HG02973 (cell line): ENCODE data around the gene MOCS2.
"Not testable (repeated sequence)": the region's sequence is repeated elsewhere in the genome, so short reads cannot be mapped to it uniquely, and the experiment has no call there.

Experiments
- ATAC-seq: cut with Tn5 transposase; IDR thresholded peaks from one replicate; pipeline ENCODE4 v1.9.1; 2021; ENCODE audit warnings: moderate library complexity; ENCODE audit not compliant: unreplicated experiment

The MOCS2 gene, protein sequence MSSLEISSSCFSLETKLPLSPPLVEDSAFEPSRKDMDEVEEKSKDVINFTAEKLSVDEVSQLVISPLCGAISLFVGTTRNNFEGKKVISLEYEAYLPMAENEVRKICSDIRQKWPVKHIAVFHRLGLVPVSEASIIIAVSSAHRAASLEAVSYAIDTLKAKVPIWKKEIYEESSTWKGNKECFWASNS

DNA sequence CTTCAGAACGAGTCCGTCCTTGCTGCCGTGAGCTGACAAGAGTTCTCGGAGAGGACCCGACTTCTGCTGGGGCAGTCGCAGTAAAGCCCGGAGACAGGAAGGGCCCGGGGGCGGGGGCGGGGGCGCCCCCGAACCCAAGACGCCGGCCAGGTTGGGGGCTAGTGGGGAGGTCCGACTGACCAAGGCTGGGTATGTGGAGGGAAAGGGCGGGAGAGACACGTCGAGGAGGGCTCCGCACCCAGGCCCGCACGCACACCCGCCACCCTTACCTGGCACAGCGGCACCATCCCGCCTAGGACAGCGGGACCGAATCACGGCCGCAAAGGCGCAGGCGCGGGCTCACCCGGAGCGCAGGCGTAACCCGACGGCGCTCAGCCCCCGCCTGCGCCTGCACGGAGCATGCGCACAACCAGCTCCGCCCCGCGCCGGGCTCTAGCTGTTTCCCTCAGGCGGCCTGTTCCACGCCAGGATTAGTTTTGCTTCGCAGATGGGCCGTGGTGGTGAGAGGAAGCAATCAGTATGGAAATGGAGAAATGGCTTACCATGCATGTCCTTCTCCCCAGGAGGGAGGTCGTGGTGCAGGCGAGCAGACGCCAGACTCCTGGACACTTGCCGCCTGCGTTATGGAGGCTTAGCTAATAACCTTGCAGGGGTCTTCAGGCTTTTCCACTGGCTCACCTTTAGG, at the start of gene MOCS2:
MOCS2 (minus strand) TSS at position 315 of the 685 bp plus-strand sequence. CDS start 2,583 bp downstream, outside the sequence.
- ATAC-seq, result peak; percentile 95

DNA sequence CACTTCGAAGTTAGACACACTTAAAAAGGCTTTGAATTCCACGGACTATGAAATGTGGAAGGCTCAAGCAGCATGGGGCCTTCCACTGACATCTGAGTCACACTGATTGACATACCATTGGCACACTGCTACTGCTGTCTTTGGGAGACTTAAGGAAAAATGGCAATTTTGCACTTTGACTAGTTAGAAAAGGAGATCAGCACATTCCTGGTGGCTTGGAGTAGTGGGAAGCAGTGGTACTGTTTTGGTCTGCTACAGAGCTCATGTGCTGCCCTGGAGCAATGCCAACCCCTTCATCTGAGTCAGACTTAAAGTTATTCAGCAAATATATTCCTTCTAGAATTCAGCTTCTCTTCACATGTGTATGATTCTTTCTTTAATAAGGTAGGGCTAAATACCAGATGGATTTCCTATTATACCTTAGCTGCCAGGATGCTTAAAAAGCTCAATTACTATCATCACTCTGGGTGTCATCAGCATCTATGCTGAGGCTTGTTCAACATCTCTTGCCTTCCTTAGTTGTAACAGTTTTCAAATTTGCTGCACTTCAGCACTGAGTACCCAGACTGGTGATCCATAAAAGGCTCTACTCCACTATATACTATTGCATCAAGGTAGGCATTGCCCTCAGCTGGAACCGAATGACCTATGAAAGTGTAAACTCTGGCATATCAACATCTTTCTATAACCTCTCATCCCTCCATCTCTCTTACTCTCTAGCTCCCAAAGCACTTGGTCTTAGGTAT, 42.3 kb upstream of the MOCS2 start:
- ATAC-seq, result no peak

DNA sequence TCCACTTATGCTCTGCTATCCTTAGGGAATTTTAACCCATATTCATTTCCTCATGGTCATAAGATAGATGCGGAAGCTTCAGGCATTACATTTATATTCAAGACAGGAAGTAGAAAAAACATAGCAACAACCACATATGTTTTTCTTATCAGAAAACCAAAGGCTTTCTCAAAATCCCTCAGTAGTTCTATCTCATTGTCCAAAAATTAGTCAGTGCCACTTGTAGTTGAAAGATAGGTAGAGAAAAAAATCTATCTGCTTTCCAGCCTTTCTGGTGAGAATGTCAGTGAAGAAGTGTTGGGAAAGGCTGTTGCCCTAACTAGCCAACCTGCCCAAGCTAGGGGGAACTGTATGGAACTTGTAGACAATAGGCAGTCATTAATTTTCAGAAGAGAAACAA, 23.5 kb upstream of the MOCS2 start:
- ATAC-seq, result no peak

DNA sequence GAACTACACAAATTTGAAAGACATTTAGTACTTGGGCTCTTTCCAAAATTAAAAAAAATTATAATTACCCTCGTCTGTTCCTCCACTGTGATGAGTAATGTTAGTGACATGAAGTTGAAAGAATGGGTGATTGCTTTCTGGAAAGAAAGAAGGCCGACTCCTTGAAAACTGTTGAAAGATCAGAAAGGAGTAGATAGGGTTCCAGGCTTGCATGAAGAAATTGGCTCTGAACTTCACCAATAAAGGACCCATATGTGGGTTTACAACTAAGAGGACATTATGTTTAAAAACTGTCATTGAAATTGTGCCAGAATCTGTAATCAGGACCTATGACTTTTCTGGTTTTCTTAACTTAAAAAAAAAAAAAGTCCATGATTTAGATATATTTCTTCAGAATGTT, 20.7 kb upstream of the MOCS2 start:
- no peak for ATAC-seq

DNA sequence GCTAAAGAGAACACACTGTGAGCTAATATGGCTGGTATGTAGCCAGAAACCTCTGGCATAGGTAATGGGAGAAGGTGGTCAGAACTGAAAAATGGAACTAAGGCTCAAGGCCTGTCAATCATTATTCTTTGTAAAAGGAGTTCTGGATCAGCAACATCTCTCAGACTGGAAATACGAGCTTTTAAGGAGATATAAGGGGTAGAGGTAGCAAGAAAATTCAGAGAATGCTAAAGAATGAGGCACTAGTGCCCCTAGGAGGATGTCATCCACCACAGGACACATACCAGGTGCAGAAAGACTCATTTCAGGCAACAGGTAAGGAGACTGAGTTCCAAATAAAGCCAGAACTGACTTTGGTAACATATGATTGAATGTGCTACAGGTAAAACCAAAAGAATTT, 18.9 kb upstream of the MOCS2 start:
- no peak for ATAC-seq

DNA sequence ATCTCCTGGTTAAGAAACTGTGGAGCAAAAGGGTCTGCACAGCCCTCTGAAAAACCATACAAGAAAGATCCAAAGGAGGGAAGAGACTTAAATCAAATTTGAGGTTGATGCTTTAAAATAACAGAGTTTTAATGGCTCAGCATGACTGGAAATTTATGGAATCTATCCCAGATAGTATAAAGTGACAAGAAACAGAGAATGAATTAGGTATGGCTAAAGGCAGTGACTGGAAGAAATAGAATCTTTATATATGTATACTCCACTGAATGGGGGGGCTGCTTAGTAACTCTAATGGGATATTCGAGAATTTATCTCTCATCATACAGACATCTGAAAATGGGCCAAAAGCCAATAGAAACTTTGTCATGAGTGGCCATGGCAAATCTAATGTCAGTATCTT, 17.6 kb upstream of the MOCS2 start:
- ATAC-seq, result no peak

DNA sequence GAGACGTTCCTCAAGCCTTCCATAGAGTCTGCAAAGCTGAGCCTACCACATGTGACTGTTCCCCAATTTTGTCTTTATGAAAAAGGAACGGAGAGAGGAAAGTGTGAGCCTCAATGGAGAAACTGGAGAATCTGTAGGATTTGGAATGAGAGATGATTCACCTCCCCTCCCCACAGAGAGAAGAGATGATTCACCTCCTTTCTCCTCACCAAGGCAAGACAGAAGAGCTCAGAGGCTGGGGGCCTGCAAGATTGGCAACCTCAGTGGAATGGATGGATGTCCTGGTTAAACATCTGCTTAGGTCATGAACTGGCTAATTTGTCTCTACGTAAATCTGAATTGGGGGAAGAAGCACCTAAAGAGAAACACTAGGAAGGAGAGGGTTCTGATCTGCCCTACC, 17.0 kb upstream of the MOCS2 start:
- no peak for ATAC-seq

DNA sequence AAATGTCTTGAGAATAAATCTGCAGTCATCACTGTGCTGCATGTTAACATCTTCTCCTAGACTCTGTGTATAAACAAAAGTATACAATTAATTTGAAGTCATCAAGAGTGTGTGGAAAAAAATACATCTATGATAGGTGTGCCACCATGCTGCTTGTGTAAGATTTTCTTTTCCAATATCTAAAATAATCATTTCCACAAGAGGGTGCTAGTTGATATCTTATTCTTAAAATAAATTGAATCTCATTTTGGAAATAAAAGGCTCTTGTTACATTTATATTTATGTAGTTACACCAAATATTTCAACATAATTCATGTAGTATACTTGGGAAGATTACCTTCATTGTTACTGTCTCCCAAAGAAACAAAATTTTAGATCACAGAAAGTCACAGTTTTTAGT, 14.1 kb upstream of the MOCS2 start:
- no peak for ATAC-seq

DNA sequence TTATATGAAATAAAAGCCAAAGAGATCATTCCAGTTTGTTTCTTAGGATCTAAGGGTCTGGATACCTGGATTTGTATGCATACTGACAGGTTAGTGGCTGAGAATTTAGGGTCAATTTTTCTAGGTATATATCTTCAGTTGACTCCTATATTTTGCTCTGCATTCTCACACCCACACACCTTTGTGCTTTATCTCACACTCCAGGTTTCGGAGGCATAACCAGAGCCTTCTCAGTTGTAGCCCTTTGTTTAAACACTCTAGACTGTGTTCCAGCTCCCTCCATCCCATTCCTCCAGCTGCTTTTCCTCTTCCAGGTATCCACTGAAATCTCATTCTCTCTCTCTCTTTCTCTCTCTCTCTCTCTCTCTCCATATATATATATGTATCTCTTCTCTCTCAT, 10.6 kb upstream of the MOCS2 start:
- ATAC-seq, result no peak

DNA sequence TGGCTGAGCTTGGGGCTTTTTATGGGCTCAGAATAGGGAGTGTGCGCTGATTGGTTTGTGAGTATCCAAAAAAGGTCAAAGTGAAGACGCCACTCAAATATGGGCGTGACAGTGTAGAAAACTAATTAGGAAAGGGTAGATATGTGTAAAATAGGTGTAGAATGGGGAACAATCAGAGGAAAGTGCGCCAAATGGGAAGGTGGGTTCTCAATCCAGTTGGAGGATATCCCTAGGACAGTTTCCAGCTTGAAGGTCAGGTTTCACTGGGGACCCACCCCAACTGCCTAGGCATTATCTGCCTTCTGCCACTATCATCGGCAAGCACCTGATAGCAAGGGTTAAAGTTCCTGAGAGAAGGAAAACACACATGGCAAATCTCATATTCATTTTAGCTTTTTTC, 9.3 kb upstream of the MOCS2 start:
- no peak for ATAC-seq

DNA sequence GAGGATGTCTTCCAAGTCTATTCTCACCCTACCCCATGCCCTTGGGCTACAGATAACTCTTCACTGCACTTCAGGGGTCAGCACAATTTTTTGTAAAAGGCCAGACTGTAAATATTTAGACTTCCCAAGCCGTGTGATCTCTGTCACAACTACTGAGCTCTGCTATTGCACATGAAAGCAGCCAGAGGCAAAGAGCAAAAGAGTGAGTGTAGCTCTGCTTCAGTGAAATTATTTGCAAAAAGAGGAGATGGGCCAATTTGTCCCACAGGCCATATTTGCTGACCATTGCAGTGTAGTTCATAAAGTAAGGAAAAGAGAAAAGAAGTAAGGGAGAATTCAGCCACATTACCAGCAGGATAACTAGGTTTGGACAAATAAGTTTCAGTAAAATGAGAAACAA, 7.0 kb upstream of the MOCS2 start:
- ATAC-seq, result no peak

DNA sequence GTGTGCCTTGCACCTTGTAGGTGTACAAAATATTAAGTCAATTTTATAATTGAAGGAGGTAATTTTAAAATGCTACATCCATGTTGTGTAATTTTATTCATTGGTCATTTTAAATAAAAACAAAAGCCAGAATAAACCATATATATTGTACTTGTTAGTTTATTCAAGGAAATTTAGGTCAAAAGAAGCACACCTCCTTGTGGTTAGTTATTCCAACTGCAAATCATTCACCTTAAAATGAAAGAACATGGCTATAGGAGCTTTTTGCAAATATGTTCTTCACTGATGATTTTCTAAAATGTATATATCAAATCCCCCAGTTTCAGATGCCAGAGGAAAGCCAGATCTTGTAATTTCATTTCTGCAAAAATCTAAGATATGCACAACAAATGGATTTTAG, 5.4 kb upstream of the MOCS2 start:
- no peak for ATAC-seq

DNA sequence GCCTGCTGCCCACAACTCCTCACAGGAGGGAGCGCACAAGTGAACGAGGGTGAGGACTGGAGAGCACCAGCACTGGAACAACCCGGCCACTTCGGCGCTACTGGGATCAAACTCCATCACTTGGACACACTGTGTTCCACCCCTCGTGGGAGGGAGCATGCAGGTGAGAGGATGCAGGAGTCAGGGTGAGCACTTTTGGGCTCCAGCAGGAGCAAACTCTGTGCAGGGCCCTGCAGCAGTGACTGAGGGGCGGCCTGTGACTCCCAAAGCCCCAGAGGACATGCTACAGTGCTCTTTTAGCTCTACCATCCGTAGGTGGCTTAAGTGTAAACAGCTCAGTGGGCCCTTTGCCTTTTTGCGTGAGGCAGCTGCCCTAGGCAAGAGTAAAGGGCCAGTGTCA, 4.4 kb upstream of the MOCS2 start:
- ATAC-seq, result no peak

DNA sequence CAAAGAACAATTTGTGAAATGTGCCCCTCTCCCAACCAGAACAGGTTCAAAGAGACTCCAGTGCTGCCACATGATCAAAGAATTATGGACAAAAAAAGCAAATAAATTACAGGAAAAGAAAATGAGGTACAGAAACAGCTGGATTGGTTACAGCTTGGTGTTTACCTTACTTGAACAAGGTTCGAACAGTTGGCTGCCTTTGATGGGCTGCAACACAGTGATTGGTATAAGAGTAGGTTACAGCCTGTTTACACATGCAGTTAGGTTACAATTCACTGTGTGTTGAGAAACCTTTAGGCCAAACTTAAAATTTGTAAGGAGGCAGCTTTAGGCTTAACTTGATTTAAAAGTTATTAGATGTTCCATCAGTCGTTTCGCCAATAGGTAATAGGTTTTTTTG, 3.4 kb upstream of the MOCS2 start:
- no peak for ATAC-seq

DNA sequence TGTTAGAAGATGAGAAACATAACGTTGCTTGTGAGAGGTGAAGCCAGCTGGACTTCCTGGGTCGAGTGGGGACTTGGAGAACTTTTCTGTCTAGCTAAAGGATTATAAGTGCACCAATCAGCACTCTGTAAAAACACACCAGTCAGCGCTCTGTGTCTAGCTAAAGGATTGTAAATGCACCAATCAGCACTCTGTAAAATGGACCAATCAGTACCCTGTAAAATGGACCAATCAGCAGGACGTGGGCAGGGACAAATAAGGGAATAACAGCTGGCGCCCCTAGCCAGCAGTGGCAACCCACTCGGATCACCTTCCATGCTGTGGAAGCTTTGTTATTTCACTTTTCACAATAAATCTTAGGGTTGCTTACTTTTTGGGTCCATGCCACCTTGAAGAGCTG, 2.8 kb upstream of the MOCS2 start:
- not testable (repeated sequence) for ATAC-seq

DNA sequence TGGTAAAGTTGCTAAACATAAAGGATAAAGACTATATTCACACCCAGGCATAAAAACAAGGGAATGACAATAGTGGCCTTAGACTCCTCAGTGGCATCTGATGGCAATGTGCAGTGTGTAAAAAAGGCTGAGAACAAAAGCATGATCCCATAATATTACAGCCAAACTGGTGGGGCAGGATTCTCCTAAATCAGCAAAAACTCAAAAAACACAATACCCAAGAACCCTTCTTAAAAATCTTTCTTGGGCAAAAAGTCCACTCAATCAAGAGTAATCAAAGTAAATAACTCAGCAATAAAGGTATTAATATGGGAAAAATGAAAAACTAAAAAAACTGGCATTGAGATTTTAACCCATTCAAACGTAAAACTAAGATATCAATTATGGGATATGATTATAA, 1.6 kb upstream of the MOCS2 start:
- no peak for ATAC-seq

DNA sequence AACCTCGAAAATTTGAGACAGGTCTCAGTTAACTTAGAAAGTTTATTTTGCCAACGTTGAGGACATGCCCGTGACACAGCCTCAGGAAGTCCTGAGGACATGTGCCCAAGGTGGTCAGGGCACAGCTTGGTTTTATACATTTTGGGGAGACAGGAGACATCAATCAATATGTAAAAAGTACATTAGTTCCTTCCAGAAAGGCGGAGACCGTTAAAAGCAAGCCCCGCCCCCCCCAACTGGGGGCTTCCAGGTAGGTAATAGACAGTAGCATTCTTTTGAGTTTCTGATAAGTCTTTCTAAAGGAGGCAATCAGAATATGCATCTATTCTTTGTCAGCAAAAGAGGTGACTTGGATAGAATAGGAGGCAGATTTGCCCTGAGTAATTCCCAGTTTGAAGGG, 599 bp upstream of the MOCS2 start:
- peak; percentile 7 for ATAC-seq

DNA sequence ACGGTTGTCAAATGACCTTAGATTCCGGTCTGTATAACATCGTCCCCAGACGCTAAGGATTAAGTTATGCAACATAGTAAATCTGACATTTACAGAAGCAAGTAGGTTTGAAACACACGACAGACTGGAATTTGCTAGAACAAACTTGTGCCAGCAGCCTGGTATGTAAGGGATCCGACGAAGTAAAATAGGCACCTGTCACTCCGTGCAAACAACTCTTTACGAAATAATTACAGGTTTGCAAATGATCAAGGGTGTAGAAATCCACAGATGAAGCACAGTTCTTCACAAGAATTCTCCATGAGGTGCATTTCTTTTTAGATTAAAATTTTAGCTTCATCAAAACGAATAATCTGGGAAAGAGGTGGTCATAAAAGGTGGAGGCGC, 508 bp downstream of the MOCS2 start:
- ATAC-seq, result peak; percentile 15

DNA sequence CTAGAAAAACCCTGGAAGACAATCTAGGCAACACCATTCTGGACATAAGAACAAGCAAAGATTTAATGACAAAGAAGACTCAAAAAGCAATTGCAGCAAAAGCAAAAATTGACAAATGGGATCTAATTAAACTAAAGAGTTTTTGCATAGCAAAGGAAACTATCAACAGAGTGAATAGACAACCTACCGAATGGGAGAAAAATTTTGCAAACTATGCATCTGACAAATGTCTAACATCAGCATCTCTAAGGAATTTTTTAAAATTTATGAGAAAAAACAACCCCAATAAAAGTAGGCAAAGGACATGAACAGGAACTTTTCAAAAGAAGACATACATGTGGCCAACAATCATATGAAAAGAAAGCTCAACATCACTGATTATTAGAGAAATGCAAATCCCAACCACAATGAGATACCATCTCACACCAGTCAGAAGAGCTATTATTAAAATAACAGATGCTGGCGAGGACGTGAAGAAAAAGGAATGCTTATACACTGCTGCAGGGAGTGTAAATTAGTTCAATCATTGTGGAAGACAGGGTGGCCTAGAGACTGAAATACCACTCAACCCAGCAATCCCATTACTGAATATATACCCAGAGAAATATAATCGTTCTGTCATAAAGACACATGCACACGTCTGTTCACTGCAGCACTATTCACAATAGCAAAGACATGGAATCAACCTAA, 3.8 kb downstream of the MOCS2 start:
- ATAC-seq, result no peak

DNA sequence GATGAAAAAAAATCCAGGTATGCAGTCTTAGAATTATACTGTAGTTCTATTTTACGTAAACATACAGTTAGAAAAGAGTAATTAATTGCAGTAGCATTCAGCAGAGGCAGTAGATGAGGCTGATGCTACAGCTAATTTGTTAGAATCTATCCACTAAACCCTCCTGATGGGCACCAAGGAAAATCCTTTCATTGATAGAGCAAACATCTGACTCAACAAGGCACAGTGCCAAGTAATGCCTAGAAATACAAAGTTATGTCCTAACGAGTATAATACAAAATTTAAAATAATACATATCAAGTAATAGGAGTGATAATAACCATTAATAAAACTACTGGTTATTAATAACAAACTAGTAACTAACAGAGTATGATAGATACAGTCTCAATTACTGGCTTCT, 9.0 kb downstream of the MOCS2 start:
- ATAC-seq, result no peak

DNA sequence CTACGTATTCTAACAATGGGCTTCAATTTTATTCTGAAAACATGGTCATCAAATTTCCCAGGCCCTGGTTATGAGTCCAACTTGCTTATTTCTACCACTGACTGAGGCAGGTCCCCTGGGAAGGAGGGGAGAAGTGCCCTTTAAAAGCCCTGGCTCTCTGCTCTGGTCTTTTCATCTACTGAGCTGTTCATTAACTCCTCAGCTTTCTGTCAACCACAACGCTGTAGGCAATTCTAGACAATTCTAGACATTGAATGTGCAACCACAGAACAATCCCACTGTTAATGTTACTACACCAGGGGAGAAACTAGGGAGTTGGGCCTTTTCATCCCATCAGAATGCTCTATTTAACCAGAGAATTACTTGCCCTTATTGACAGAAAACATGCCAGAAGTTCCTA, 10.0 kb downstream of the MOCS2 start:
- ATAC-seq, result no peak
